ENCODE results near the gene SF3B2.

The SF3B2 gene

GRCh38 chr11:66051371-66051765 lies 796 bp upstream of the SF3B2 start:
- no peak for DNase-seq

GRCh38 chr11:66052664-66052982 lies 459 bp downstream of the SF3B2 start:
- no peak for DNase-seq

GRCh38 chr11:66055021-66055420 lies 2.9 kb downstream of the SF3B2 start:
- no peak for DNase-seq

- no peak for DNase-seq
Observed at GRCh38 chr11:66056501-66056900, 4.3 kb downstream of the SF3B2 start.

GRCh38 chr11:66059966-66060680 lies 8.0 kb downstream of the SF3B2 start:
- DNase-seq, result no peak

DNA sequence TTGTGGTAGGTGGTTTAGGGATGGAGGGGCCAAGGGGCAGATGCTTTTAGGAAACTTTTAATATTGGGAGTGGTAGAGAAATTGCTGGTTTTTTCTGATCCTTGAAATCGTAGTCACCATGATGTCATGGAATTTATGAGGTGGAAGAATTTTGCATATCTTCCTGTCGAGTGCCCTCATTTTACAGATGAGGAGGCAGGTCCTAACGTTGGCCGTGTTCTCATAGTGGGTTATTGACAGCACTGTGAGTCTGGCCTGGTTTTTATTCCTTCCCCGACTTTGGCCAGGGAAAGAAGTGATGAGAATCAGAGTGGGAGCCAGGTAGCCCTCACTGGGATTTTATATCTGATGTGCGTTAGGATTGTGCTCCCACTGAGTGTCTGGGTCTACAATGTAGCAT lies 9.1 kb downstream of the SF3B2 start:
- no peak for DNase-seq

- no peak for DNase-seq
Observed at GRCh38 chr11:66062408-66062807, 10.2 kb downstream of the SF3B2 start.

- no peak for DNase-seq
Observed at GRCh38 chr11:66063900-66064299, 11.7 kb downstream of the SF3B2 start.

DNA sequence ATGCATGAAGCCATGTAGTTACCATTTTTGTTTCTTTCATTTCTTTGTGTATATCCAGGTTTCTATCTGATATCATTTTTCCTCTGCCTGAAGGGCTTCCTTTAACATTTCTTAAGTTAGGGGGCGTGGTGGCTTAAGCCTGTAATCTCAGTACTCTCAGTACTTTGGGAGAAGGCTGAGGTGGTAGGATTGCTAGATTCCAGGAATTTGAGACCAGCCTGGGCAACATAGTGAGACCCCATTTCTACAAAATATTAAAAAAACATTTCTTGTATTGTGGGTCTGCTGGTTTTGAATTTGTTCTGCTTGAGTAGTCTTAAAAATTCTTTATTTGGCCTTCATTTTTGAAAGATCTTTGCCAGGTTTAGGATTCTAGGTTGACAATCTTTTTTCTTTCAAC lies 12.4 kb downstream of the SF3B2 start:
- DNase-seq, result no peak

DNA sequence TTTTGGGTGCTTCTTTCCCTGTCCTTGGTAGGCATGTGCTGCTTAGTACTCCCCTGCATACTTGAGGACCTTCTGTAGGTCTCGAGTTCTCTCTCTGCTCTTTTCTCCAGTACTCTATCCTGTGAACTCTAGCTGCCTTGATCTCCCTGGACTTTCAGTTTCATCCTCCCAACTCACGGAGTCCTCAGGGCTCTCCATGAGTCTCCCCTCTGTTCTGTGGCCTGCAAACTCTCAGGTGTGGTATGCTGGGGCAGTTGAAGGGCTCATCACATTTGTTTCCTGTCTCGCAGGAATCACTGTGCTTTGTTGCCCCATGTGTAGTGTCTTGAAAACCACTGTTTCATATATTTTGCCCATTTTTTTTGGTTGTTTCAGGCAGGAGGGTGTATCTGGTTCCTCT lies 14.6 kb downstream of the SF3B2 start:
- no peak for DNase-seq

DNA sequence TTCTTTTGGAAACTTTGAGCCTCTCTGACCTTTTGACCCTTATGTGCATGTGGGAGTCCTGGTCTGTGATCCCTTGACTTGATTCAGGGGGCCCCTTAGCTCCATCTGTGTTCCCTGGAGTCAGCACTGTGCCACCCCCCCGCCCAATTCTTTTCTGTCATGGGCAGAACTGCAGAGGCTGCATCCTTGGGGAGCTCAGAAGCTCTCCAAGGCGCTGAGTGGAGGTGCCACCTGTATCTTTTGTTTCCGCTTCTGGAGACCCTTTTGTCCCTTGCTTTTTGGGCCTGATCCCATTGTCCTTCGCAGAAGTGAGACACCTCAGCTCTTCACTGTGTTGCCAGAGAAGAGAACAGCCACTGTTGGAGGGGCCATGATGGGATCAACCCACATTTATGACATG lies 15.5 kb downstream of the SF3B2 start:
- DNase-seq, result no peak

DNA sequence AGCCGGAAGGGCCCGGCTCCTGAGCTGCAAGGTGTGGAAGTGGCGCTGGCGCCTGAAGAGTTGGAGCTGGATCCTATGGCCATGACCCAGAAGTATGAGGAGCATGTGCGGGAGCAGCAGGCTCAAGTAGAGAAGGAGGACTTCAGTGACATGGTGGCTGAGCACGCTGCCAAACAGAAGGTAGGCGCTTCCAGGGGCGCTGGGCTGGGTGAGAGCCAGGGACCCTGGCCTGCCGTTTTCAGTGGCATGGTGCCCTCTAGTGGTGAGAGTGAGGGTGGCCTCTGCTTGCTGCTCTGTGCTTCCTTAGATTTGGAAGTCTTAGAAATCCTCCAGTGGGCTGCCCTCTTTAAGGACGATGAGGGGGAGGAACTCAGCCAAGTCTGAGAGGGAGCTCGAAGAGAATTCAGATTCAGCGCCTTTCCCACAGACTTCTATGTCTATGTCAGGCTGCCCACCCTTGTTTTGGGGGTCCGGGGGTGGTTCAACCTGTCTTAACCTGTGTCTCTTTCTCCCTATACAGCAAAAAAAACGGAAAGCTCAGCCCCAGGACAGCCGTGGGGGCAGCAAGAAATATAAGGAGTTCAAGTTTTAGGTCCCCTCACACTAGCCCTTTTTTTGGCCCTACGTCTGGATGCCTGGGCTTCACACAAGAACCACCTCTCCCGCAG lies 16.1 kb downstream of the SF3B2 start:
- peak; percentile 77 for DNase-seq

GRCh38 chr11:66068923-66069714 lies 17.0 kb downstream of the SF3B2 start:
- peak; percentile 41 for DNase-seq

- no peak for DNase-seq
Observed at GRCh38 chr11:66069715-66070603, 17.8 kb downstream of the SF3B2 start, which contains the start of gene PACS1. Gene PACS1, plus strand, starts transcription at chr11:66070272. Its CDS starts 215 bp downstream, at chr11:66070487.

- no peak for DNase-seq
Observed at GRCh38 chr11:66070604-66071380, 18.6 kb downstream of the SF3B2 start.

GRCh38 chr11:66071381-66071801 lies 19.2 kb downstream of the SF3B2 start:
- DNase-seq, result no peak

DNA sequence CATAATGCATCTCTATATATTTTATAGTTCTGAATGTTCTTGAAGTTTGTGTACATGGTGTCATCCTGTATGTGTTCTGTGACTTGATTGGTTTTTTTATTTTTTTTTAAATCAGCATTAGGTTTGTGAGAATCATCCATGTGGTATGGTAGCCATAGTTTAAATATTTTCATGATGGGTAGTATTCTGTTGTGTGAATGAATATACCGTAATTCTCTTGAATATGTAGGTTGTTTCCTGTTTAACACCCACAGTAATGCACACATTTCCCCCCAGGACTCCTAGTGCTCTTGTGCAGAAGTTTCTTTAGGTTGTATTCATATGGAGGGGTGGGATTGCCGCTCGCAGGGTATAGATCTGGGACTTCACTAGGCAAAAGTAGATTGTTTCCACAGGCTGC lies 19.9 kb downstream of the SF3B2 start:
- DNase-seq, result no peak

DNA sequence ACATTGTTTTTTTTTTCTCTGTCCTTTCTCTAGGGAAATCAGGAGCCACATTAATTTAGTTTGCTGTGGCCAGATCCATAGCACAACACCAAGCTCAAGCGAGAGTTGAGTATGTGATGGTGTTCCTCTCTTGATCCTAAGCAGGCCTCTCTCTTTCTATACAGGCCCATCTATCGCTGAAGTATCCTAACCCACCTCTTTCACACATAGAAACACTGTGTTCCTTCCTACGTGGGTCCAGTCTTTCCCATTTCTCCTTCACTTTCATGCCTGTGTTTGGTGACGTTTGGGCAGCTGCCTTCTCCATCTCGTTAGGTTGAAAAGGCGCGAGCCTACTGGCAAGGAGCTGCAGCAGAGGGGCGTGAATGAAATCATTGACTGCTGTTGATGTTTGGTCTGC lies 20.4 kb downstream of the SF3B2 start:
- DNase-seq, result no peak

- no peak for DNase-seq
Observed at GRCh38 chr11:66073669-66074068, 21.5 kb downstream of the SF3B2 start.

DNA sequence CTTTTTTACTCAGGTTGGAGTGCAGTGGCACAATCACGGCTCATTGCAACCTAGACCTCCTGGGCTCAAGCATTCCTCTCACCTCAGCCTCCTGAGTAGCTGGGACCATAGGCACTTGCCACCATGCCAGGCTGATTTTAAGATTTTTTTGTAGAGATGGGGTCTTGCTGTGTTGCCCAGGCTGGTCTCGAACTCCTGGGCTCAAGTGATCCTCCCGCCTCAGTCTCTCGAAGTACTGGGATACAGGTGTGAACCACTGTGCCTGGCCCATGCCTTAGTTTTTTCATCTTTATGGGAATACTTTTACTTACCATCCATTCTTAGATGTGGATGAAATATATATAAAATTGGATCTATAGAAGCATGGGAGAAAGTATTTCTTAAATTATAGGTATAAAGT lies 23.1 kb downstream of the SF3B2 start:
- no peak for DNase-seq

GRCh38 chr11:66076561-66076960 lies 24.4 kb downstream of the SF3B2 start:
- no peak for DNase-seq

DNA sequence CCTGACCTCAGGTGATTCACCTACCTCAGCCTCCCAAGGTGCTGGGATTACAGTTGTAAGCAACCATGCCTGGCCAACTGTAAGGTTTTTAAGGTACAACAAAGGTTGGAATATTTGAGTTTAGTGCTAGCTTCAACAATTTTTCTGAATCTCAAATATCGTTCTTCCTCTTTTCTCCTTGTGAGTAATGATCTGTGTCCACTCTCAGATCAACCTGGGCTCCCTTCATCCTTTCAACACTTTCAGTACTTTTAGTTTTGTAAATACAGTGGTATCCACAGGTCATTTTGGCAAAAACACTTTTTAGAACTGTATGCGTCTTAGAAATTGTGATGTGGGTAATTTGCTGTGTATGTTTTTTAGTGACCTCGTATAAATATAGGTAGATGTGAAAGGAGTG lies 25.8 kb downstream of the SF3B2 start:
- DNase-seq, result no peak

Measured in NCI-H1694 (cell line).